ENCODE measurements around the gene CIB4. TPM values are rescaled to one million over a fixed set of nuclear protein-coding genes. Genes with fewer than 3 reads are reported as not detected.
"Not testable (repeated sequence)": the region's sequence is repeated elsewhere in the genome, so short reads cannot be mapped to it uniquely, and the experiment has no call there.

Gene CIB4
- total and polyA plus RNA-seq, 2 donors, result not detected

DNA sequence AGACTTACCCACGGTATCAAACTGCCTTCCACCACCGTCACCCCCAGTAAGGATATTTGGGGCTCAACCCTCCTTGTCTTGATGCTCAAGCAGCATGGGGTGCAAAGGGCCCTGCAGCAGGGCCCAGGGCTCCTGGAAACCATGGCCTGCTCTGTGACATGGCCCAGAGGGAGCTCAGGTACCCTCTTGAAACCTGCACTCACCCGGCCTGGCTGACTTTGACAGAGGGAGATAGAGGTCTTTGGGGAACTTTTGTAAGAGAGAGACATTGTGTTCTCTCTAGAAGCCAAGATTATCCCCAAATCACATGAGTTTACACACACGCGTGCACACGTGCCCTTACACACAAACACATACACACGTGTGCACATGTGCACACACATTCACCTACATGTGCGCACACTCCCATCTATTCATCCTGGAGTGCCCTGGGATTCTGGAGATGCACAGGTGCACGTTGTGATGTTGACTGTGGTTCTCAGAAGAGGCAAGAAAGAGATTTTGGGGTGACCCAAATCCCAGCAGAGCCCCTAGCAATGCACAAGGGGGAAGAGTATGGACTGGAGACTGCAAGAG, 31.7 kb upstream of the CIB4 start:
- no peak overlapping the region for H3K4me3 ChIP-seq (ENCODE audit: low read depth, low read length)
- WGBS, result 83% methylated on average over 9 of the region's 9 CpGs
- no peak for DNase-seq (ENCODE audit: extremely low spot score)
- no peaks in the 10 kb centered on the region for H3K4me1 ChIP-seq (ENCODE audit: insufficient read depth)
- H3K36me3 ChIP-seq (ENCODE audit: insufficient read depth), result no peaks in the 10 kb centered on the region
- no peak overlapping the region for H3K27ac ChIP-seq (ENCODE audit: low read depth)

DNA sequence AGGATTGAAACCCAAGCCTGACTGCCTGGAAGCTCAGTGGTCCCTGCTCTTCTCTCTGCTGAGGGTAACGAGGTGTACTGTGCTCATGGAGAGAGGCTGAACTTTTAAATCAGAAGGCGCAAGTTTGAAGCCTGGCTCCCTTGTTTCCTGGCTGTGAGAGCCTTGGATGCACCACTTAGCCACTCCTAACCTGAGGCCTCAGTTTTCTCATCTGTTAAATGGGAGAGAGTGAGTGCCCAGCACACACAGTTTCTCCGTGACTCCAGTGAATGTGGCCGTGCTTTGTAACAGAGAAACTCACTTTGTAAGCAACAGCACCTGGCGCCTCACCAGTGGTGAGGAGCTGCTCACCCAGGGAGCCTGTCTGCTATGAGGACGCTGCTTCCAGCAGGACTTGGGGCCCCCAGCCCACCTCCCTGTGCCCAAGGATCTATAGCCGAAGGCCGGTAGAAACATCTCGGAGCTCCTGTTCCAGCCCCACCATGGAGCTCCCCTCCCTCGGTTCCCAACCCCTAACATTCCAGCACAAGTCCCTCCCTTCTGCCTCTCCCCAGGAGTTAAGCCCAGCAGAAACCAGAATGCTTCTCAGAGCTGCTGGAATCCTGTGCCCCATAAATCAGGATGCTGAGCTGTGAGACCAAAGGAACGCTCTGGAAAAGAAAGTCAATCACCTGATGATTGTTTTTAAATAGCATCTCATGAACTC, 31.1 kb upstream of the CIB4 start:
- Histone ChIP-seq H3K4me1 (ENCODE audit: insufficient read depth) (no peaks in the 10 kb centered on the region), H3K4me3 (ENCODE audit: low read depth, low read length) (no peak overlapping the region), H3K36me3 (ENCODE audit: insufficient read depth) (no peaks in the 10 kb centered on the region), H3K27ac (ENCODE audit: low read depth) (no peak overlapping the region)
- WGBS, result 61% methylated on average over 11 of the region's 11 CpGs
- DNase-seq (ENCODE audit: extremely low spot score), result no peak

DNA sequence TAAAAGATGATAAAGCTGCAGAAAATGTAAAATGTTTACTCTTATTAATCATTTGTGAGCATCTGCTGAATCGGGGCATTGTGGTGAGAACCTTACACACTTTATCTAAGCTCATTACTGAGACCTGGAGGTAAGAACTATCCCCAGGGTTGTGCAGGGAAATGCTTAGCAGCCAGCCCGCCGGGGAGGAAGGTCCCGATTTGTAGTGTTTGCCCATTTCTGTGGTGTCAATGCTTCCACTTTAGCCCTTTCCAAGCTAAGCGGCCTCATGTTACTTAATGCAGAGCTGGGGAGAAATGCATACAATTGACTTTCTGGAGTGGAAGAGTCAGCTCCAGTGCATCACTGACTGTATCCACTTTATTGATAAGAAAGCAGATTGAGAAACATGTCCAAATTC, 30.5 kb upstream of the CIB4 start:
- no peak for DNase-seq (ENCODE audit: extremely low spot score)
- Histone ChIP-seq H3K27ac (ENCODE audit: low read depth) (no peak overlapping the region), H3K4me3 (ENCODE audit: low read depth, low read length) (no peak overlapping the region), H3K4me1 (ENCODE audit: insufficient read depth) (no peaks in the 10 kb centered on the region), H3K36me3 (ENCODE audit: insufficient read depth) (no peaks in the 10 kb centered on the region)
- 88% methylated on average over 5 of the region's 5 CpGs for WGBS

DNA sequence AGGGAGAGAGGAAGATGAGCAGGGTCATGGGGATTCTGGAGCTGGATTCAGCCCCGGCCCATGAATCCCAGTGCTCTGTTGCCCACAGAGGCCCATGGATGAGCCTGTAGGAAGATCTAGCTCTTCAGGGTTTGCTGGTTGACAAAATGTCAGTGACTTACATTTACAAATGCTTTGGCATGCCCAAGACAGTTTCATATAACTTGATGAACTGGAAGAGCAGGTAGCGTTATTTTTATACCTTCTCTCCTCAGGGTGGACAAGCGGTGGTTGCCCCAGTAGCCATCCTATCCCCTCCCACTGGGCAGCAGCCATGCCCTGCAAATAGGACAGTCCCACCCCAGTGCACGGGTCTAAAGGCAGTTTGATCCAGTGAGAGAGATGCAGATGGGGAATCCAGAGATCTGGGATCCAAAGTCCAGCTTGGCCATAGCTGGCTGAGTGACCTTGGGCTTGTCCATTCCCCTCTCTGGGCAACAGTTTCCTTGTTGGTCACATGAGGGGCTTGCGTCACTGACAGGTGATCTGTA, 29.8 kb upstream of the CIB4 start:
- no peaks in the 10 kb centered on the region for H3K36me3 ChIP-seq (ENCODE audit: insufficient read depth)
- H3K4me1 ChIP-seq (ENCODE audit: insufficient read depth), result no peaks in the 10 kb centered on the region
- no peak overlapping the region for H3K4me3 ChIP-seq (ENCODE audit: low read depth, low read length)
- WGBS, result 90% methylated on average over 5 of the region's 5 CpGs
- no peak for DNase-seq (ENCODE audit: extremely low spot score)
- H3K27ac ChIP-seq (ENCODE audit: low read depth), result no peak overlapping the region

DNA sequence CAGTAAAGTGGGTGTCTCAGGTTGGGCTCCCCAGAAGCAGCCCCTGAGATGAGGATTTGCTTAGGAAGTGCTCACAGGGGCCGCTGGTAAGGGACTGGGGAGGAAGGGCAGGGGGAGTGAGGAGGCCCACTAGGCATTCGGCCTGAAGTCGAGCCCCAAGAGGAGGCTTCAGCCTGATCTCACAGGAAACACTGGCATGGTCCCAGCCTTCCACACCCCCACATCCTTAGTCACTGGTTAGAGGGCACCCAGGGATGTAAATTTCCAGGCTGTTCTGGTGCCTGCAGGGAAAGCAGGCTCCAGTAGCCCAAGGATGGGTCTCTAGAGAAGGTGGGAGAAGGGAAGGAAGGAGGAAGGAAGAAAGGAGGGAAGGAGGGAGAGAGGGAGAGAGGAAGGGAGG, 29.0 kb upstream of the CIB4 start:
- Histone ChIP-seq H3K4me1 (ENCODE audit: insufficient read depth) (no peaks in the 10 kb centered on the region), H3K36me3 (ENCODE audit: insufficient read depth) (no peaks in the 10 kb centered on the region), H3K4me3 (ENCODE audit: low read depth, low read length) (no peak overlapping the region), H3K27ac (ENCODE audit: low read depth) (no peak overlapping the region)
- no peak for DNase-seq (ENCODE audit: extremely low spot score)
- 40% methylated on average over 3 of the region's 3 CpGs for whole genome bisulfite sequencing

DNA sequence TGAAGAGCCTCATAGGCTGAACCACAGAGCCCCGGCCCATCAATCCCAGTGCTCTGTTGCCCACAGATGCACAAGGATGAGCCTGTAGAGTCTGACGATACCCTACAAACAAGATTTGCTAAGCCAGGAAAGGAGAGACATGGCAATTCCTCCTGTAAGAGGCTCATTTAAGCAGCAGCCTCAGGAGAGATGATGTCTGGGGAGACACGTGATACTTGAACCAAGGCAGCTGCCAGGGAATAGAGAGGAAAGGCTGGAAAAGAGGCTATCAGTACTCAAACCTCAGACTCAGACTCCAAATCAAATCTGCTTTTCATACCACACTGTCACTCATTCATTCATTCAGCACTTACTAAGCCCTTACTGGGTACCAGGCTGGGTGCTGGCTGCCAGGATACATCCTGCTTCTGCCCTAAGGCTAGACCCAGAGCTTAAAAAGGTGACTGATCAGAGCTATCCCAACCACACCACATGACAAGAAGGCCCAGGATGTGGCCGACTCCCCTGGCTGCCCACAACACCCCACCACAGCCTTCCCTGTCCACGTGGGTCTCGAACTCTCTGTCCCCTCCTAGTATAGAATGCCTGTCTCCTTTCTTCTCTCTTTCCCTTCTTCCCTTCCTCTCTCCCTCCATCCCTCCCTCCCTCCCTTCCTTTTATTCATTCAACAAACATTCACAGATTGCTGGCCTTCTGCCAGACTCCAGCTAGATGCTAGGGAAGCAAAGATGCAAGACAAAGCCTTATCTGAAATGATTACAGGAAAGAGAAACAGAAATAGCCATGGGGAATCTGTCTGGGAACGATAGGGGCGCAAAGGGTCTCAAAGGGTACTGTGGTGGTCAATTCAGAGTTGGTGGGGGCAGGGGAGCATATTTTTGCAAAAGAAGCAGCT, 27.9 kb upstream of the CIB4 start:
- Histone ChIP-seq H3K4me1 (ENCODE audit: insufficient read depth) (no peaks in the 10 kb centered on the region), H3K27ac (ENCODE audit: low read depth) (no peak overlapping the region), H3K4me3 (ENCODE audit: low read depth, low read length) (no peak overlapping the region), H3K36me3 (ENCODE audit: insufficient read depth) (no peaks in the 10 kb centered on the region)
- DNase-seq (ENCODE audit: extremely low spot score), result no peak
- 67% methylated on average over 8 of the region's 8 CpGs for WGBS

DNA sequence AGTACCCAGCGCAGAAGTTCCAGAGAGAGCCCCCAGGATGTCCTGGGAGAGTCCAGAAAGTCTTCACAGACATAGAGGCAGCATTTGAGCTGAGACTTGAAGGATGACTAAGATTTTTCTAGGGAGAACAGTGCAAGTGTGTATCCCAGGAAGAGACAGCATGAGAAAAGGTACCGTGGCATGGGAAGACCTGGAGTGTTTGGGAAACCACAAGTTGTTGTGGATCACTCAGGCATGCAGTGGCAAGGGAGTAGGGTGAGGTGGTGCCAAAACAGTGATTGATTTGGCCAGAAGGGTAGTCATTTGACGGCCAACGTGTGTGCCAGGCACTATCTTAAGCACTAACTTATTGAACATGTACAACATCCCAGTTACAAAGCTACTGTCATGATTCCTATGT, 26.9 kb upstream of the CIB4 start:
- Histone ChIP-seq H3K4me1 (ENCODE audit: insufficient read depth) (no peaks in the 10 kb centered on the region), H3K27ac (ENCODE audit: low read depth) (no peak overlapping the region), H3K4me3 (ENCODE audit: low read depth, low read length) (no peak overlapping the region), H3K36me3 (ENCODE audit: insufficient read depth) (no peaks in the 10 kb centered on the region)
- DNase-seq (ENCODE audit: extremely low spot score), result no peak
- 92% methylated on average over 4 of the region's 4 CpGs for WGBS

DNA sequence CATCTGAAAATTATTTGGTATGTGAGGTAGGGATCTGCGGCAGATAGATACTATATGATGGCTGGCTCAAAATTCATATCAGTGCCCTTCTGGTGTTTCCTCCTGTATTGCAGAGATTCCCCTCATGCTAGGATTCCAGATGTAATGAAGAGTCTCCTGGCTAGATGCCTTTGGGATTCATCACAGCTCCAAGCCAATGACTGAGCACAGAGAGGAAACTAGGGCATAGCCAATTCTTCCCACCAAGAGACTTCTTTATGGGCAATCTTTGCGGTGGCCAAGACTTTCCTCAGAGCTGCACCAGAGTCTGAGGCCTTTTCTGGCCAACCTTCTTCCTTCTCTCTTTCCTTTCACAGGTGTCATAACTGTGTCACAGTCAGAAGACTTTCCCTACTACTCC, 25.5 kb upstream of the CIB4 start:
- Histone ChIP-seq H3K4me1 (ENCODE audit: insufficient read depth) (no peaks in the 10 kb centered on the region), H3K36me3 (ENCODE audit: insufficient read depth) (no peaks in the 10 kb centered on the region), H3K4me3 (ENCODE audit: low read depth, low read length) (no peak overlapping the region), H3K27ac (ENCODE audit: low read depth) (no peak overlapping the region)
- 98% methylated on average over 2 of the region's 2 CpGs for WGBS
- DNase-seq (ENCODE audit: extremely low spot score), result no peak

DNA sequence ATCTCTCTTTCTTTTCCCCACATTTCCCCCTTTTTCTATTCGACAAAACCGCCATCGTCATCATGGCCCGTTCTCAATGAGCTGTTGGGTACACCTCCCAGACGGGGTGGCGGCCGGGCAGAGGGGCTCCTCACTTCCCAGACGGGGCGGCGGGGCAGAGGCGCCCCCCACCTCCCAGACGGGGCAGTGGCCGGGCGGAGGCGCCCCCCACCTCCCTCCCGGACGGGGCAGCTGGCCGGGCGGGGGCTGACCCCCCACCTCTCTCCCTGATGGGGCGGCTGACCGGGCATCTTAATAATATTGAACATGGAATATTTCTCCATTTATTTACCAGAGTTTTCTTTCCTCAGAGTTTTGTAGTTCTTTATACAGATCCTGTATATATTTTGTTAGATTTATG, 24.1 kb upstream of the CIB4 start:
- not testable (repeated sequence) for H3K27ac ChIP-seq (ENCODE audit: low read depth); H3K4me1 ChIP-seq (ENCODE audit: insufficient read depth); H3K4me3 ChIP-seq (ENCODE audit: low read depth, low read length); H3K36me3 ChIP-seq (ENCODE audit: insufficient read depth); DNase-seq (ENCODE audit: extremely low spot score)
- WGBS, result 94% methylated on average over 21 of the region's 21 CpGs

DNA sequence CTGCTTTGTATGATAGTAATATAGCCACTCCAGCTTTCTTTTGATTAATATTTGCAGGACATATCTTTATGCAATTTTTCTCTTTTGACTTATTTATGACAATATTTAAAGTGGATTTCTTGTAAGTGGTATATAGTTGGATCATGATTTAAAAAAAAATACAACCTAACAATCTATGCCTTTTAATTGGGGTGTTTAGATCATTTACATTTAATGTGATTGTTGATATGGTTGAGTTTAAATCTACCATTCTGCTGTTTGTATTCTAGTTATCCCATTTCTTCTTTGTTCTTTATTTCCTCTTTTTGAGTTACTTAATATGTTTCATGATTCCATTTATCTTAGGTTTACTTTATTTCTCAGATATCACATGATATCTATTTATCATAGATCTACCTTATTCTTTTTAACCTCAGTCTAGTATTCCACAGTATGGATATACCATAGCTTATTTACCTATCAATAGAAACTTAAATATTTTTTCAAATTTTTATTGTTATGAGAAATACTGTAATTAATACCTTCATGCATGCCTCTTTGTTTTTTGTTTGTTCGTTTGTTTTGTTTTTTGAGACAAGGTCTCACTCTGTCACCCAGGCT, 19.3 kb upstream of the CIB4 start:
- Histone ChIP-seq H3K27ac (ENCODE audit: low read depth) (no peak overlapping the region), H3K4me1 (ENCODE audit: insufficient read depth) (no peaks in the 10 kb centered on the region), H3K4me3 (ENCODE audit: low read depth, low read length) (no peak overlapping the region), H3K36me3 (ENCODE audit: insufficient read depth) (no peaks in the 10 kb centered on the region)
- DNase-seq (ENCODE audit: extremely low spot score), result no peak
- WGBS, result 85% methylated on average over 1 of the region's 1 CpG

DNA sequence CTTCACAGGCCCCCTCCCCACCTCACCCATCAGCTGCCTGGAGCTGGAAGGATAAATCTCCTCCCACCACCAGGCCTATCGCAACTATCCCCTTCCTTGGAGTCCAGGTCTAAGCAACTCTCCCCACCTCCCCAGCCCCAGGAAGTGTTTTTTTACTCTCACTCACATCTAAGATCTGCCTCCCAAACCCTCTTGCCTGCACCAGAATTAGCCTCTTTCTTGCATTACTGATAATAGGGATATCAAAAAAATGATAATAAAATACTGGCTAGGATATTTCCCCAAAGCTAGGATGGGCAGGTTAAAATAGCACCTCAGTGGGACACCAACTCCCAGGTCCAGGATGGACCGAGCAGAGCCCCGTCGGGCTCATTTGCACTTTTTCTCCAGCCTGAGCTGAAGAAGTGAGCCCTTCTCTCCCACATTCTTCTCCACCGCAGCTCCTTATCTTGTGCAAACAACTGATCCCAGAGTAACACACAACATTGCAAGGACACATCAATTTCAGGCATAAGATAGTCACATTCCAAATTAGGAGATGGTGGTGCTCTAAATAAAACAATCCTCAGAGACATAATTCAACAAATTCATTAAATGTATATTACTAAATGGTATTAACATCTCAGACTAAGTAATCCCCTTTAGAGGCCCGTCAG, 17.7 kb upstream of the CIB4 start:
- Histone ChIP-seq H3K27ac (ENCODE audit: low read depth) (no peak overlapping the region), H3K4me3 (ENCODE audit: low read depth, low read length) (no peak overlapping the region), H3K36me3 (ENCODE audit: insufficient read depth) (no peaks in the 10 kb centered on the region), H3K4me1 (ENCODE audit: insufficient read depth) (no peaks in the 10 kb centered on the region)
- 79% methylated on average over 6 of the region's 6 CpGs for WGBS
- no peak for DNase-seq (ENCODE audit: extremely low spot score)

DNA sequence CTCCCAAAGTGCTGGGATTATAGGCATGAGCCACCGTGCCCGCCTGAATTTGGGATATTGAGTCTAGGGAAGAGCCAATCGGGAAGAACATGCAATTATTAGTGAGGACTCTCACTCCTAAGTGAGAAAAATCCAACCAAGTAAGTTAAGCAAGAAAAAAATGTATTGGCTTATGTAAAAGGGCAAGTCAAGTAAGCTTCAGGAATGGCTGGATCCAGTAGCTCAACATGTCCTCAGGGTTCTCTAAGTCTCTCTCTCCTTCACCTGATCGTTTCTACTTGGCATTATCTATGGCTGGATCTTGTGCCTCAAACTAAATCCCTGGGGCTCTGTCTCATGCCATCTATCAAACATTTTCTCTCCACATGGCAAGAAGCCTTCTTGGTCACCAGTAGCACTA, 16.1 kb upstream of the CIB4 start:
- H3K27ac ChIP-seq (ENCODE audit: low read depth), result no peak overlapping the region
- no peaks in the 10 kb centered on the region for H3K36me3 ChIP-seq (ENCODE audit: insufficient read depth)
- H3K4me1 ChIP-seq (ENCODE audit: insufficient read depth), result no peaks in the 10 kb centered on the region
- H3K4me3 ChIP-seq (ENCODE audit: low read depth, low read length), result no peak overlapping the region
- no peak for DNase-seq (ENCODE audit: extremely low spot score)
- 92% methylated on average over 4 of the region's 4 CpGs for WGBS

DNA sequence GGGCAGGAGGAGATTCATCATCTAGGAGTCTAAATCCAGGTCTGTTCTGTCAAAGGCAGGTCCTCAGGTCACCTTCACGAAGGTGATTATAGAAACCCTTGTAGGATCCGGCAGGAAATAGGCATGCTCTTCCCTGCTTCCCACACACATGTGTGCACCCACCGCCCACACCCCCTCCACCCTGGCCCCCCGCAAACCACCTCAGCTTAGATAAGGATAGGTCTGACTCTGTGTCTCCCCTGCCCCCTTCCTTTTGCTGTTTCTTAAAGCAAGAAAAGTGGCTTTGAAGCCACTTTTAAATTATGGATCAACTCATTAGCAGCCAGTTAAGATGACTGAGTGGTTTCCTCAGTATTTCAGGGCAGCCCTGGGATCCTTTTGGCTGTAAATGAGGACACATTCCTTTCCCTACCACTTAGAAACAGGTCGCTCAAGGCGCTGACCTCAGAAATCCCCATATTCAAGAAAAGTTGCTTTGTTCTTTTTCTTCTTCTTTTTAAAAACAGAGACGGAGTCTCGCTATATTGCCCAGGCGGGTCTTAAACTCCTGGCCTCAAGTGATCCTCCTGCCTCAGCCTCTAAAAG, 14.5 kb upstream of the CIB4 start:
- 90% methylated on average over 9 of the region's 9 CpGs for WGBS
- H3K4me1 ChIP-seq (ENCODE audit: insufficient read depth), result no peaks in the 10 kb centered on the region
- H3K27ac ChIP-seq (ENCODE audit: low read depth), result no peak overlapping the region
- no peak overlapping the region for H3K4me3 ChIP-seq (ENCODE audit: low read depth, low read length)
- H3K36me3 ChIP-seq (ENCODE audit: insufficient read depth), result no peaks in the 10 kb centered on the region
- no peak for DNase-seq (ENCODE audit: extremely low spot score)

All from urinary bladder (tissue), 4 donors.